OCI-LY1 (cell line): ENCODE data around the gene TMPRSS7.

Experiments
- H2AFZ ChIP-seq: fragments of 200-600 bp; sonication (generic), shearing (Covaris generic); 2 replicates; pipeline ENCODE4 v1.6.0; 2014; ENCODE audit warnings: antibody characterized with exemption, mild to moderate bottlenecking, low read length
- H3F3A ChIP-seq: fragments of 200-600 bp; sonication (generic), shearing (Covaris generic); 2 replicates; pipeline ENCODE4 v1.6.0; 2014; ENCODE audit warnings: mild to moderate bottlenecking, antibody characterized with exemption, low read length, moderate library complexity; ENCODE audit not compliant: insufficient read depth
- H3K27ac ChIP-seq: fragments of 200-600 bp; sonication (generic); 2 replicates; pipeline ENCODE4 v1.5.1; 2014; ENCODE audit warnings: low read length, mixed run types, mild to moderate bottlenecking, low read depth; ENCODE audit not compliant: poor library complexity, severe bottlenecking
- H3K27me3 ChIP-seq: fragments of 200-600 bp; sonication (generic); 2 replicates; pipeline ENCODE4 v1.6.0; 2014; ENCODE audit warnings: antibody characterized with exemption, mild to moderate bottlenecking, low read length, moderate library complexity; ENCODE audit not compliant: insufficient read depth
- H3K36me3 ChIP-seq: fragments of 200-600 bp; sonication (generic); 2 replicates; pipeline ENCODE4 v1.6.1; 2014; ENCODE audit warnings: mild to moderate bottlenecking, antibody characterized with exemption, low read length, moderate library complexity, mixed read lengths; ENCODE audit not compliant: insufficient read depth
- H3K4me1 ChIP-seq: fragments of 200-600 bp; sonication (generic); 2 replicates; pipeline ENCODE4 v1.5.1; 2014; ENCODE audit warnings: mild to moderate bottlenecking, low read length, moderate library complexity; ENCODE audit not compliant: insufficient read depth, severe bottlenecking
- H3K4me2 ChIP-seq: fragments of 200-600 bp; sonication (generic), shearing (Covaris generic); 2 replicates; pipeline ENCODE4 v1.6.1; 2014; ENCODE audit warnings: low read length
- H3K4me3 ChIP-seq: fragments of 200-600 bp; sonication (generic); 2 replicates; pipeline ENCODE4 v1.5.1; 2014; ENCODE audit warnings: low read length, low read depth, mild to moderate bottlenecking, mixed read lengths; ENCODE audit not compliant: poor library complexity, severe bottlenecking
- H3K79me2 ChIP-seq: fragments of 200-600 bp; shearing (Covaris generic); 2 replicates; pipeline ENCODE4 v1.6.1; 2016; ENCODE audit warnings: mixed run types, low read length, mixed read lengths; ENCODE audit not compliant: insufficient read depth
- H3K9ac ChIP-seq: fragments of 200-600 bp; sonication (generic), shearing (Covaris generic); 2 replicates; pipeline ENCODE4 v1.6.1; 2014; ENCODE audit warnings: mild to moderate bottlenecking, low read length, mixed read lengths
- H3K9me2 ChIP-seq: fragments of 200-600 bp; sonication (generic), shearing (Covaris generic); 2 replicates; pipeline ENCODE4 v1.6.1; 2014; ENCODE audit warnings: low read depth, mild to moderate bottlenecking, low read length, mixed read lengths
- H3K9me3 ChIP-seq: fragments of 200-600 bp; shearing (Covaris generic); 2 replicates; pipeline ENCODE4 v1.6.1; 2014; ENCODE audit warnings: low read length, mixed read lengths
- H4K20me1 ChIP-seq: fragments of 200-600 bp; sonication (generic), shearing (Covaris generic); 2 replicates; pipeline ENCODE4 v1.6.0; 2016; ENCODE audit warnings: mild to moderate bottlenecking, low read length; ENCODE audit not compliant: insufficient read depth
- EZH2 ChIP-seq: fragments of 200-600 bp; sonication (generic), shearing (Covaris generic); IDR thresholded peaks from 2 replicates; pipeline ENCODE4 v1.8.0; 2017; ENCODE audit warnings: borderline replicate concordance, mixed run types, mild to moderate bottlenecking, antibody characterized with exemption, low read length, moderate library complexity, mixed read lengths
- TF ChIP-seq, protein P1 (sequence below): fragments of 200-600 bp; sonication (generic), shearing (Covaris generic); IDR thresholded peaks from 2 replicates; pipeline ENCODE4 v1.5.1; 2017; ENCODE audit warnings: mild to moderate bottlenecking, antibody characterized with exemption, low read length, moderate library complexity, mixed read lengths

Gene TMPRSS7

DNA sequence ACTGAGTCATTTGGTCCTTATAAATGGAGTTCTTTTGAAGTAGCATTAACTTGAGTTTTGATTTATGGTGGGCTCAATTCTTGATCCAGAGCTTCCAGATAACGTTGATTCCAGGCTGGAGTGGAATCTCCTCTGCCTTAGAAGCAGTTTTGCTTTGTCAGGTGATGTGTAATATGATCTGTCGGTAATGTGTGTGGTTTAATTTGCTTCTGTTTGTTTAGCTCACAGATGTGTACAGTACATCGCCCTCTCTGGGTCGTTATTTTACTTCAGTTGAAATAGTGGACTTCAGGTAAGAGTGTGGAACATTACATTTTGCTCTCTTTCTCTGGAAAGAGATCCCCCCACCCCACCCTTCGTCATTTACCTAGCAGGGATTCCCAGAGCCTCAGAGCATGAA, 74.8 kb downstream of the TMPRSS7 start:
- Histone ChIP-seq H3K36me3 (no peaks in the 10 kb centered on the region), H3K9me2 (no peaks in the 10 kb centered on the region), H3K79me2 (no peaks in the 10 kb centered on the region), H3K9ac (peak overlapping the region; percentile 50), H3K27me3 (no peaks in the 10 kb centered on the region), H3K4me2 (peak overlapping the region; percentile 31), H4K20me1 (no peaks in the 10 kb centered on the region), H3K4me3 (no peak overlapping the region), H3K27ac (peak overlapping the region; percentile 79), H3F3A (no peaks in the 10 kb centered on the region), H3K4me1 (peaks cover 55% of the 10 kb centered on the region), H2AFZ (no peak overlapping the region), H3K9me3 (no peaks in the 10 kb centered on the region)
- TF ChIP-seq, protein P1, sequence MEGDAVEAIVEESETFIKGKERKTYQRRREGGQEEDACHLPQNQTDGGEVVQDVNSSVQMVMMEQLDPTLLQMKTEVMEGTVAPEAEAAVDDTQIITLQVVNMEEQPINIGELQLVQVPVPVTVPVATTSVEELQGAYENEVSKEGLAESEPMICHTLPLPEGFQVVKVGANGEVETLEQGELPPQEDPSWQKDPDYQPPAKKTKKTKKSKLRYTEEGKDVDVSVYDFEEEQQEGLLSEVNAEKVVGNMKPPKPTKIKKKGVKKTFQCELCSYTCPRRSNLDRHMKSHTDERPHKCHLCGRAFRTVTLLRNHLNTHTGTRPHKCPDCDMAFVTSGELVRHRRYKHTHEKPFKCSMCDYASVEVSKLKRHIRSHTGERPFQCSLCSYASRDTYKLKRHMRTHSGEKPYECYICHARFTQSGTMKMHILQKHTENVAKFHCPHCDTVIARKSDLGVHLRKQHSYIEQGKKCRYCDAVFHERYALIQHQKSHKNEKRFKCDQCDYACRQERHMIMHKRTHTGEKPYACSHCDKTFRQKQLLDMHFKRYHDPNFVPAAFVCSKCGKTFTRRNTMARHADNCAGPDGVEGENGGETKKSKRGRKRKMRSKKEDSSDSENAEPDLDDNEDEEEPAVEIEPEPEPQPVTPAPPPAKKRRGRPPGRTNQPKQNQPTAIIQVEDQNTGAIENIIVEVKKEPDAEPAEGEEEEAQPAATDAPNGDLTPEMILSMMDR, result no peak
- TF ChIP-seq EZH2, result no peak

DNA sequence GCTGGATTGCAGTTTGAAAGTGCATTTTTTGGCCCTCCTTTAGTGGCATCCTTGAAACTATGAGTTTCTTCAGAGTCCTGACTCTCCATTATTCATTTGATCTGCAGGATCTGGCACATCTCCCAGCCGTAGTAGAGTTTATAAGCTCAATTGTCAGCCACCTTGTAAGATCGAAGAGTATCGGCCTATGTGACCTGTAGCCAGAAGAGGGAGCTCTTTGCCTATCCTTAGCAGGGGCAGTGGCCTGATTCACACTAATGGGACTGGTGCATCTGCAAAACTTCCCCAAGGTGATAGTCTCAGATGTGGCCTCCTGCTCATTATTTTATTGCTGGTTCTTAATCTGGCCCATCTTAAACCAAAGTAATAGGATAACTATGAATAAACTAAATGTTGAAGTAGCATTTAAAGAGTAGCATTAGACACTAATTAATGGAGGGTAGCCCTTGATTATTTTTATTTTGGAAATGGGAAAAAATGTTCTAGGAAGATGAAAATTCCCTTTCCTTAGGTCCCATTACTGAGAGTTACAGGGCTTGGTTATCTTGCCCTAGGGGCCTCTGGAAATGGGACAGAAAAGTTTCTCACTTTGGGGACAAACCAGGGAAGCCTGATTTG, 77.4 kb downstream of the TMPRSS7 start:
- Histone ChIP-seq H4K20me1 (no peaks in the 10 kb centered on the region), H3K4me2 (peak overlapping the region; percentile 34; the same call in 1 of the 2 replicates), H3K9me2 (no peaks in the 10 kb centered on the region), H2AFZ (no peak overlapping the region), H3K4me3 (no peak overlapping the region), H3K36me3 (no peaks in the 10 kb centered on the region), H3K9ac (peak overlapping the region; percentile 45; the same call in 1 of the 2 replicates), H3K79me2 (no peaks in the 10 kb centered on the region), H3K9me3 (no peaks in the 10 kb centered on the region), H3K27ac (peak overlapping the region; percentile 99), H3F3A (peaks cover 4% of the 10 kb centered on the region; the same call in 1 of the 2 replicates), H3K27me3 (no peaks in the 10 kb centered on the region), H3K4me1 (peaks cover 72% of the 10 kb centered on the region)
- TF ChIP-seq EZH2, result no peak
- TF ChIP-seq, protein P1, result peak; percentile 93

DNA sequence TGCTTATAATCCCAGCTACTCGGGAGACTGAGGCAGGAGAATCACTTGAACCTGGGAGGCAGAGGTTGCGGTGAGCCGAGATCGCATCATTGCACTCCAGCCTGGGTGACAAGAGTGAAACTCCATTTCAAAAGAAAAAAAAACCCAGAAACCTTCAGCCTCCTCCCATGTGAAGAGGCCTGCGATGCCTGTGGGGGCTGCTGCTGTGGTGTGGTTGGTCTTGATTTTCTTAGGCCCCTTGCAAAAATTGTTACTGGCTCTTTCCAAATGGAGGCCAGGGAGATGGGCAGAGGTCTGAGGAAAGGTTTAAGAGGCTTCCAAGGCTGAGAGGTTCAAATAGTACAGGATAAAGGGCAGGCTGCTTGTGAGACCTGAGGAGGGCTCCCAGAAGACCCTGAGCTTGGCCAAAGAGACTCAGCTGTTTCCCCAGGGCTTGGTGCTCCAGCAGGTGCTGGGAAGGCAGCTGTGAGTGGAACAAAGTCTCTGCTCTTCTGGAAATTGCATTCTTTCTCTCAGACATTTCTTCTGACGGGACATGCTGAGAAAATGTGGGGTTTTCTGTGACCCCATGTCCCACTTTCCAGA, 80.1 kb downstream of the TMPRSS7 start:
- H3K4me3 ChIP-seq, result peak overlapping the region; percentile 20
- H4K20me1 ChIP-seq, result no peaks in the 10 kb centered on the region
- no peaks in the 10 kb centered on the region for H3K9me3 ChIP-seq
- TF ChIP-seq, protein P1, result no peak
- no peak for TF ChIP-seq EZH2
- no peaks in the 10 kb centered on the region for H3K9me2 ChIP-seq
- H3K9ac ChIP-seq, result peak overlapping the region; percentile 73
- no peaks in the 10 kb centered on the region for H3K27me3 ChIP-seq
- peak overlapping the region; percentile 99 for H3K27ac ChIP-seq
- no peaks in the 10 kb centered on the region for H3K79me2 ChIP-seq
- peaks cover 10% of the 10 kb centered on the region; the same call in 1 of the 2 replicates for H3F3A ChIP-seq
- H3K4me2 ChIP-seq, result peak overlapping the region; percentile 50
- H2AFZ ChIP-seq, result no peak overlapping the region
- peaks cover 86% of the 10 kb centered on the region for H3K4me1 ChIP-seq
- peaks cover 4% of the 10 kb centered on the region; the same call in 1 of the 2 replicates for H3K36me3 ChIP-seq
